ENCODE measurements around the gene DNAH8.

DNA sequence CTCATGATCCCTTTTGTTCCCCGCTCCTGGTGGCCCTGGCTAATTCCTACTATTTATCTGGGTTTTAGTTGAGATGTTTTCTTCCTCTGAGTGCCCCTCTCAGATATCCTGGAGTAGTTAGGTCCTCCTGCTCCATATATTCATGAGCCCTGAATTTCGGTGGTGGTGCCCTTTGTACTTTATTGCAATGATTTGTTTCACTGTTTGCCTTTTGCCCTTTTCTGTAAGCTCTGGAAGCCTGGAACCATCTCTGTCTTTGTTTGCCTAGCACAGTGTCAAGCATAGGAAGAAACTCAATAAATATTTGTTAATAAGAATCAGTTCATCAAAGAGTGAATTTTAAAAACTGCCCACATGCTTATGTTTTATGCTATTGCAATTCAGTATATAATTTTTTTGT lies 144.9 kb downstream of the DNAH8 start:
- TF ChIP-seq, protein P1, sequence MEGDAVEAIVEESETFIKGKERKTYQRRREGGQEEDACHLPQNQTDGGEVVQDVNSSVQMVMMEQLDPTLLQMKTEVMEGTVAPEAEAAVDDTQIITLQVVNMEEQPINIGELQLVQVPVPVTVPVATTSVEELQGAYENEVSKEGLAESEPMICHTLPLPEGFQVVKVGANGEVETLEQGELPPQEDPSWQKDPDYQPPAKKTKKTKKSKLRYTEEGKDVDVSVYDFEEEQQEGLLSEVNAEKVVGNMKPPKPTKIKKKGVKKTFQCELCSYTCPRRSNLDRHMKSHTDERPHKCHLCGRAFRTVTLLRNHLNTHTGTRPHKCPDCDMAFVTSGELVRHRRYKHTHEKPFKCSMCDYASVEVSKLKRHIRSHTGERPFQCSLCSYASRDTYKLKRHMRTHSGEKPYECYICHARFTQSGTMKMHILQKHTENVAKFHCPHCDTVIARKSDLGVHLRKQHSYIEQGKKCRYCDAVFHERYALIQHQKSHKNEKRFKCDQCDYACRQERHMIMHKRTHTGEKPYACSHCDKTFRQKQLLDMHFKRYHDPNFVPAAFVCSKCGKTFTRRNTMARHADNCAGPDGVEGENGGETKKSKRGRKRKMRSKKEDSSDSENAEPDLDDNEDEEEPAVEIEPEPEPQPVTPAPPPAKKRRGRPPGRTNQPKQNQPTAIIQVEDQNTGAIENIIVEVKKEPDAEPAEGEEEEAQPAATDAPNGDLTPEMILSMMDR (IDR thresholded peaks at IDR 0.05; ENCODE audit: insufficient read depth, low read length, poor library complexity, severe bottlenecking): no peak
- TF ChIP-seq EZH2phosphoT487 (conservative IDR thresholded peaks at IDR 0.05; ENCODE audit: low read length): no peak

Measured in SU-DHL-6 (cell line).